GM20431 (cell line): ENCODE data around the gene SAPCD2.

Experiments used
- in situ Hi-C: fragments of 300-500 bp; cut with MseI, MboI; formaldehyde crosslinking; loops from one replicate; pipeline ENCODE4 v1.15.0; 2020; ENCODE audit warnings: low sequenced_read_pairs; ENCODE audit not compliant: unreplicated experiment

Gene SAPCD2

DNA sequence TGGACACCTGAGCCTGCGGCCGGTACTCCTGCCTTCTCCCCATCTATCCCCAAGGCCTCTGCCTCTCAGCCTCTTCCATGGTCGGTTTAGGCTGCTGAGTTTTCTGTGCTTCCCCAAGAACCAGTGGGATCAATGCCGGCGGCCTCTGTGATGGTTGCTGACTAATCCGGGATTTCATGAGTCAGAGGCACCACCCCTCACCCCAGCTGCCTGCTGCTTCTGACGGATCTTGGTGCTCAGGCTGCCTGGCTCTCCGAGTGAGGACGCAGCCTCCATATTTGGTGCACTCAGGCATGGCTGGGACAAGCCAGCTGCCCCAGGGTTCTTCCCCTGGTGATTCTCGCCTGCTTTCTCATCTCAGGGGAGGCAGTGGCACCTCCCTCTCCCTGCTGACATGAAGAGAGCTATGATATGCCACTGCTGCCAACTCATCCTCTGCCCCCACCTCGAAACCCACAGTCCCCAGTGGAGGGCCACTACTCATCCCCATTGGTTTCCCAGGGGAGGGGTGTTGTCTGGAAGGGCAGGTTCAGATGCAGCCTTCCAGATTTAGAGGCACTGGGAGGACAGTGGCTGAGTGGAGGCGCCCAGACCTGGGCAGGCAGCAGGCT lies 13.1 kb upstream of the SAPCD2 start:
- in situ Hi-C loops = no loop called here

DNA sequence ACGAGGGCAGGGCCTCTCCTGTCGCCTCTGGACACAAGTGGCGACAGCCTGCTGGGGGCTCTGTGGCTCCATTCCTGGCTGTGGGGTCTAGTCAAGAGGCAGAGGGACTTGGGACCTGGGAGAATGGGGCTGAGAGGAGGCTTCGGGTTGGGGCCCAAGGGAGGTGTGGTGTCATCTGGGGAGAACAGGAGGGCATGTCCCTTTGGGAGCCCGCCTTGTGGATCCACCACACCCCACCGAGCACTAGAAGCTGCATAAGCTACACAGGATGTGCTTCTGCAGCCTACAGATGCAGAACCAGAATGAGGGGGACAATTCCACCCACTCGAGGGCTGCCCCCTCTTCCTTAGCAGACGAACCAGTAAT lies 12.6 kb upstream of the SAPCD2 start:
- in situ Hi-C loops = no loop called here

GRCh38 chr9:137082222-137082924 lies 12.0 kb upstream of the SAPCD2 start:
- in situ Hi-C loops = no loop called here

DNA sequence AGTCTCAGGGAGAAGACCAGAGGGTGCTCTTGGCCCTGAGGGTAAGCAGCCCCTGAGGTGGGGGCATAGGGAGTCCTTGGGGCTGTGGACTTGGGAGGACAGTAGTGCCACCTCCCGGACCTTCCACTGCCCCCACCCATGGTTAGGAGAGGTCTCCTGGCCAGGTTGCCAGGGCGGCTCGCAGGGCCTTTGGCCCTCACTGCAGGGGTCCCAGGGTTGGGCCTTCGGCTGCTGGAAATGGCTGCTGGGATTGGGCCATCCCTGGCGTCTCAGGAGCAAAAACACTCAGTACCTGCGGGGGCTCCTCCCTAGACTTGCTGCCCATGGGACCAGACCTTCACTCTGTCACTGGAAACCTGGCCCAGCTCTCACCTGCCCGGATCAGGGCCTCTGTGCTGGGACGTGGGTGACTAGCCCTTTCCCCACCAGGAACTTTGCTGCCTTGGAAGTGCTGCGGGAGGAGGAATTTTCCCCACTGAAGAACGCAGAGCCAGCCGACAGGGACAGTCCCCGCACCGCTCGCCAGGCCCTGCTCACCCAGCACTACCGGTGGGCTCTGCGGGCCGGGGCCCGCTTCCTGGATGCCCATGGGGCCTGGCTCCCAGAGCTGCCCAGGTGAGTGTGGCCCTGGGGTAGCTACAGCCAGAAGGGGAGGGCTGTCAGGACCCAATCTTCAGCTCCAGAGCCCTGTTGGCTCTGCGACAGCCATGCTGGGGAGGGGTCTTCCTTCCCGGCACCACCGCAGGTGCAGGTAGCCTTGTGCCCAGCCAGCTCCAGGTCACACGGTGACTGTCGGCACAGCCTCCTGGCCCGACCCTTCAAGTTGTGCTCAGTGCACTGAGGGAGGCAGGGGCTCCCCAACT lies 10.1 kb upstream of the SAPCD2 start:
- in situ Hi-C loops = no loop called here

DNA sequence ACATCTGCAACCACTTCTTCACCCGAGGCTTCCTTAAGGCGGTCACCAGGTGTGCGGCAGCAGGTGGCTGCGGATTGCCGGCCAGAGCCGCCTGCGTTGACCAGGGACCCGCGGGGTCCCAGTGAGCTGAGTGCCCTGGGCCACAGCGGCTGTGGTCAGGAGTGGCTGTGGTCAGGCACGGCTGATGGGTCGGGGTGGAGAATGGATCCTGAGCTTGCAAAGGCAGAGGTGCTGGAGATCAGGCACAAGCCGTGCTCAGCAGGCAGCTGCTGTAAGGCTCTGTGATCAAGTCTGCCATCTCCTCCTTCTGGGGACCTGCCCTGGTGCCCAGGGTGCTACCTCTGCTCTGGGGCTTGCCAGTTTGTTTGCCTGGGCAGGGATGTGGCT lies 9.0 kb upstream of the SAPCD2 start:
- in situ Hi-C loops = no loop called here

GRCh38 chr9:137078701-137079400 lies 8.5 kb upstream of the SAPCD2 start:
- in situ Hi-C loops = no loop called here

DNA sequence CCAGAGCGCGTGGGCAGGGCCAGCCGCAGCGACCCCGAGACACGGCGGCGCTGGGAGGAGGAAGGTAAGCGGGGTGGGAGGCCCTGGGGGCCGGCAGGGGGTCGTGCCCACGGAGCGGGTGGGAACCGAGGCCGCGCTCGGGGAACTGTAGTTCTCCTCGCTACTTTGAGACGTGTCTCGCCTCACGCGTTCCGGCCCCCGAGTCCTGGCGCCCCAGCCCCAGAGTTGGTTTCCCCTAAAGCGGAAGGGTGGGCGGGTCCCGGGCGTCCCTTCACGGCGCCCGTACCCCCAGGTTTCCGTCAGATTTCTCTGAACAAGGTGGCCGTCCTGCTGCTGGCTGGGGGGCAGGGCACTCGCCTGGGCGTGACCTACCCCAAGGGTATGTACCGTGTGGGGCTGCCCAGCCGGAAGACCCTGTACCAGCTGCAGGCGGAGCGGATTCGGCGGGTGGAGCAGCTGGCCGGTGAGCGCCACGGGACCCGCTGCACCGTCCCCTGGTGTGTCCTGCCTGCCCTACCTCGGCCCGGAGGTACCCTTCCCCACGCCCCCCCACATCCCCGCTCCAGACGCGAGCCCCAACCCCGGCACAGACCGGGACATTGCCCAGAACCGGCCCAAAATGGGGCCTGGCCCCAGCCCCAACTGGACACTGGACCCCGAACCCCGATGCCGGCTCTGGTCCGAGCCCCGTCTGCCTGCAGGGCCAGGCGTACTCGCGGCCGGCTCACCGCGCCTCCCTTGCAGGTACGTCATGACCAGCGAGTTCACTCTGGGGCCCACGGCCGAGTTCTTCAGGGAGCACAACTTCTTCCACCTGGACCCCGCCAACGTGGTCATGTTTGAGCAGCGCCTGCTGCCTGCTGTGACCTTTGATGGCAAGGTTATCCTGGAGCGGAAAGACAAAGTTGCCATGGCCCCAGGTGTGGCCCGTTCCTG lies 7.7 kb upstream of the SAPCD2 start:
- in situ Hi-C loops = no loop called here

DNA sequence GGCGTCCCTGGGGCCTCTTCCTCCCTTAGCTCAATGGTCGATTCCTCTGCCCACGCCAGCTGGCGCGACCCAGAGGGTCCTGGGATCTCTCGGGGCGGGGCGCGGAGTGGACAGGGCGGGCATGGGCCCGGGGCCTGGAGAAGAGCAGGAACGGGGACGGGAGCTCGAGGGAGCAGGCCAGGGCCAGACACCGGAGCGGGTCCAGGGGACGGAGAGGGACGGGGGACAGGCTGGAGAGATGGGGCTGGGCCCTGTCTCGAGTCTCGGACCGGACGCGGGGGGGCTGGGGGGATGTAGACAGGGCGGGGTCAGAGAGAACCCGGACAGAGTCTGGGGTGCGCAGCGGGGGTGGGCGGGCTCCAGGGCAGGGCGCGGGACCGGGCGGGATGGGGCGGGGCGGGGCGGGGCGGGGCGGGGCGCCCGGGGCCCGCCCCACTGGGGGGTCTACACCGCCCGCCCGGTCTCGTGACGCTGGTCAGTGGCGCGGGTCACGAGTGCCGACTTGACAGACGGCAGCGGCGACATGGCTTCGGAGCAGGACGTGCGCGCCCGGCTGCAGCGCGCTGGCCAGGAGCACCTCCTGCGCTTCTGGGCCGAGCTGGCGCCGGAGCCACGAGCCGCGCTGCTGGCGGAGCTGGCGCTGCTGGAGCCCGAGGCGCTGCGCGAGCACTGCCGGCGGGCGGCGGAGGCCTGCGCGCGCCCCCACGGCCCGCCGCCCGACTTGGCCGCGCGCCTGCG lies 6.8 kb upstream of the SAPCD2 start, which contains the start of gene UAP1L1:
Gene UAP1L1, plus strand, starts transcription at position 508 of the 738 bp plus-strand sequence. Its CDS starts 16 bp downstream, at position 524.
- in situ Hi-C loops = no loop called here

DNA sequence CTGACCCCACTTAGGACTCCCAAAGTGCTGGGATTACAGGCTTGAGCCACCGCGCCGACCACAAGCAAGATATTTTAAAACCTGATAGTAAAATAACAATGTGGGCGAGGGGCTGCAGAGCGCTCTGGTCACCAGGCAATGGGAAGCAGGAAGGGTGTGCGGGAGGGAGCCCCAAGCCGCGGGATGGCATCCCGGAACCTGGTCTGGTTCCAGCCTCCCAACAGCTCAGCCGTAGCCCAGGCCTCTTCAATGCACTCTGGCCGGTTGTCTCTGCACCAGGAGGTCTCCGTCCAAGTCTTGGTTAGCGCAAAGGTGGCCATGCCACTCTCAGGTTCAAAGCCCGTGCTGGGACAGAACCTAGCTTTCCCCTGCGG lies 6.3 kb upstream of the SAPCD2 start:
- in situ Hi-C loops = no loop called here

- in situ Hi-C loops = no loop called here
Measured at GRCh38 chr9:137075275-137075775, 5.0 kb upstream of the SAPCD2 start.

- in situ Hi-C loops = no loop called here
Measured at GRCh38 chr9:137074657-137075274, 4.4 kb upstream of the SAPCD2 start.

DNA sequence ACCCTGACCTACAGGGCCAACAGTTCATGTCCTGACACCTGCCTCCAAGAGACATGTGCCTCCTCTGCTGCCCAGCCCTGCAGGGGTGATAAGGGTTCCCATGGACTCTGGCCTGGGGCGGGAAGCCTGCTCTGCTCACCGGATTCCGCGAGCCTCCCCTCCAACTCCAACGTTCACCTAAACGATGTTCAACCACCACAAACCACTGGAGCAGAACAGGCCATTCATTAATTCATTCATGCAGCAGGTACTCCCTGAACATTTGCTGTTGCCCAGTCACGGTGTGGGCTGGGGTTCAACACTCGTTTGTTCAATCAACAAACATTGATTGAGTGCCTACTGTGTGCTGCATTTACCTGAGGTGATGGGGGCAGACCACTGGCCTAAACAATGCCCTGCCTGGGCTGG lies 3.6 kb upstream of the SAPCD2 start:
- in situ Hi-C loops = no loop called here

DNA sequence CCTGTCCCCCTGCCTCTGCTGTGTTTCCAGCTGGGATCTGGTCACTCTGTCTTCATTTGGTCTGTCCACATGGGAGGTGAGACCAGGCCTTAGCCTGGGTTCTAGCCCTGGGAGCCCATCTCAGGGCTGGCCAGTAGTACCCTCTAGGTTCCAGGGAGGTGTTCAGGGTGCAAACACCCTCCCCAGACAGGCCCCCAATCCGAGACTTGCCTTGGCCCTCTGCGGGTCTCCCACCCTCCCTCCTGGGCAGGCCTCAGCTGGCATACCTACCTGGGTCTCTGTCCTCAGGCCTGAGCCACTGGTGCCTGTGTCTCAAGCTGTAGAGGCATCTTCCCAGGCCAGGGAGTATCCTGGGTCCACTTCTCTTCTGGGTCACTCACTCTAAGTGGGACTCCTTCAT lies 925 bp upstream of the SAPCD2 start:
- in situ Hi-C loops = no loop called here

DNA sequence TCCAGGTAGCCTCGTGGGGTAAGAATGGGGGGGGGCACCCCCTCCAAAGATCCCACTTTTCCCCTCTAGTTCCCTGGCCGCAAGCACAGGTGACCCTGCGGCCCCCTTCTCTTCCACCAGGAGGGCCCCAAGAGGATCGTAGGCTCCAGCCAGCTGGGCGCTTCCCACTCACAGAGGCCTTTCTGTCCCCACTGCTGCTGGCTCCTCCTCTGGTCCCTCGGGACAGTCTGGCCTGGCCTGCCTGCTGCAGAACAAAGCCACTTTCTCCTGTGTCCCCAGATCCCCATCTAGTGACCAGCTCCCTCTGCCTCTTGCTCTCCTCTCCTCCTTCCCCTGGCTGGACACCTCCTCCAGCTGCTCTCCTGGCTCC lies 534 bp upstream of the SAPCD2 start:
- in situ Hi-C loops = no loop called here

DNA sequence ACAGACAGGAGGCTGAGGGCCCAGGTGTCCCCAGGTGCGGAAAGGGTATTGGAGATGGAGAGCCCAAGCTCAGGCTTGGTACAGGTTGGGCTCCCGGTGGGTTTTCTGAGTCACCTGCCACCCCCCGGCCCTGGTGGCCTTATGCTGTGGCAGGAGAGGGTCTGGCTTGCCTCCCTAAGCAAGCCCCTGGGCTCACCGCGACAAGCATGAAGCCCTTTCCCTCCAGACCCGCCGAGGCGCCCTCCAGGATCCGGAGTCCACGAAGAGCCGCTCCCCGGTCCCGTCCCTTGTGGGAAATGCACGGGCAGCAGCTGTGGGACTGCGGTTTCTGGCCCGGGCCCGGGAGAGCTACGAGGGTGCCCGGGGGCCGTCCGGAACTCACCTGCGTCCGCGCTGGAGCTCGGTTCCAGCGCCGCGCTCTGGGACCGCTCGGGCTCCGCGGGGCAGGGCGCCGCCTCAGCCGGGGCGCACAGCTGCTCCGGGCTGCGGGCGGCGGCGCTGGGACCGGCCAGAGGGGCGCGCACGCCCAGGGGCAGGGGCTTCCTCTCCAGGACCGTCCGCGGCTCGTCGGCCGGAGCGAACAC lies 757 bp downstream of the SAPCD2 start:
- in situ Hi-C loops = no loop called here

DNA sequence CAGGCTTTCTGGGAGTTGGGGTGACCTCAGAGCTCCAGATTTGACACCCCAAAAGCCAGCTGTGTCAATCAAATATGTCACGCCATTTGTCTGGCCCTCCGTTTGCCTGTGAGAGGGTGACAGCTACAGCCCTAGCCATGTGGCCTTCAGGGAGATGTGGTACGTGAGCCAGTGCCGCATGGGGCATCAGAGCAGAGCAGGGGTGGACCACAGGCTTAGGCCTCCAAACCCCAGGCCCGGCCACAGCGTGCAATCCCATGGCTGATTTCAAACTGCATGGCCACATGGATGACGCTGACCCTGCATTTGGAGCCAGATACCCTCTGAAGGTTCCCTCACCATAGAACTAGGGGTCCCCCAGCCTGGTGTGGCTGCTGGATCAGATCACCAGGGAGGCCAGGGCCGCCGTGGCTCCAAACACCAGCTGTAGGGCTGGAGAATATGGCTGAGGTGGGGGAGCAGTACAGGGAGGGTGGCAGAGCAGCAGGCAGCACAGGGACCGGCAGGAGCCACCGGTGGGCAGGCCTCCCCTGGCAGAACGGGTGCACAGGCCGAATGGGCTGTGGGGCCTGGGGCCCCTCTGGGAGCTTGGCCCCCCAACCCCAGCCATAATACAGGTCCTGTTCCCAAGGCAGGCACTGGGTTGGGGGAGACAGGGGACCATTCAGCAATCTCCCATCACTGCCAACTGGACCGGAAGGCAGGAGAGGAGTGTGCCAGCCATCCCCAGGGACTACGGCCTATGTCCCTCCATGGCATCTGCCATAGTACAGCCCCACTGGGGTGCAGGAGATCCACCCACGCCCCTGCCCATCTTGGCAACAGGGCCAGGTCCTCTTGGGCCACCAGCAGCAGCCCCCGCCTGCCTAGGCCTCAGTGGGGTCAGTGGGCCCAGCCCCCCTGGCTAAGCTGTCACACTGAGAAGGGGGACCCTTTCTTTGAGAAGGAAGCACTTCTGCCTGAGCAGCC lies 1.5 kb downstream of the SAPCD2 start:
- in situ Hi-C loops = no loop called here
